GM19023 (cell line): Measurements from ENCODE around the gene ADCY9.
"Not testable (repeated sequence)": the region's sequence is repeated elsewhere in the genome, so short reads cannot be mapped to it uniquely, and the experiment has no call there.

Experiments used
- ATAC-seq: cut with Tn5 transposase; IDR thresholded peaks from one replicate; pipeline ENCODE4 v1.9.1; 2021; ENCODE audit warnings: mild to moderate bottlenecking, moderate library complexity; ENCODE audit not compliant: unreplicated experiment

Gene ADCY9

DNA sequence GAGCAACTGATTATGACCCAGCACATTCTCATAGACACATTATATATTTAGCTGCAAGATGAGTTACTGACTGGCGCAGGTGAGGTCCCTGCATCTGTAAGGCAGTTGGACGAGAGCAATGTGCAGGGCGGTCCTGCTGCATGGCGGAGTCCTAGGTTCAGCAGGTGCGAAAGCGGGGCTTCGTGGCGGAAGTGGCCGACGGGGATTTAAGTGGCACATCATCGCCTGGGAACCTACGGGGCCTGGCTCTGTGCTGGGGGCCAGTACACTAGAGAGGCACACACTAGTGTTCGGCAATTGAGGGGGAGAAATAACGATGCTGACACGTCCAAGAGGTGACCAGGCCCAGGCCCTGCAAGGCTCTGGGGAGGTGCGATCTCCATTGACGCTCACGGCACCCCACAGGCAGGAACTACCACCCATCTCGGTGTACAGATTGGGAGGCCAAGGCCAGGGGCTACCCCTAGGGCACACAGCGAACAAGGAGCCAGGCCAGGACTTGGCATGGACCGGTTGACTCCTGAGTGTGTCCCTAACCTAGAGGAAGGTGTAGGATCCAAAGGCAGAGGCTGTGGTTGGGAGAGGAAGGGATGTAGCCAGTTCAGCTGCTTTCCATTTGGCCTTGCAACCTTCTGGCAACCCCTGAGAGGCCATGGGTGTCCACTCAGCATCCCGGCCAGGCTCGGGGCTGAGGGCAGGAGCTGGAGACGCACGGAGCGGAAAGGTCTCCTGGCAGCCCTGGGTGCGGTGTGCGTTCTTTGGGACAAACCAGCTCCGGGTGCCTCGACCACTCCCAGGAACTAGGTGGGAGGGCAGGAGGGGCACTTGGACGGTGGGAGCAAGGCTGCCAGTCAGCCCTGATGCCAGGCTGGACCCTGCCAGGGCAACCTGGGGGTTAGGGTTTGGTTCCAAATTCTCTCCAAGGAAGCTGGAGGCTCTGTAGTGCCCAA, 131.9 kb downstream of the ADCY9 start:
- no peak for ATAC-seq

DNA sequence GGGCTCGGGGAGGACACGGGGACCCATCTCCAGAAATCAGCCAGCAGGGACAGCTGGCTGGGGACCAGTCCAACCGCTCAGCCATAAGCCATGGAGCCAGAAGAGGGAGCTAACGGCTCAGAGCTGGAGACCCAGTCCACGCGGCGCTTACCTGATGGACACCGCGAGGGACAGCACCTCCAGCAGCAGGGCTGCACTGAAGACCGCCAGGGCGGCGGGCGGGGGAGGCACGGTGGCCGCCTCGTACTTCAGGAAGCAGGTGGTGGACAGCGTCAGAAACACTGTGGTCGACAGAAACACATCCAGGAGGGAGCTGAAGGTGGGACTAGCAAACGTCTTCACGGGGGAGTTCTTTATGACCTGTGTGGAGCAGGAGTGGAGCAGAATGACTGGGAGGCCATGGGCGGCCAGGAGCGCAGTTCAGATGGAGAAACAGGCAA, 133.1 kb downstream of the ADCY9 start:
- no peak for ATAC-seq

GRCh38 chr16:3982216-3982615, 134.0 kb downstream of the ADCY9 start:
- no peak for ATAC-seq

- no peak for ATAC-seq
These were observed 135.8 kb downstream of the ADCY9 start for GRCh38 chr16:3980253-3981111.

DNA sequence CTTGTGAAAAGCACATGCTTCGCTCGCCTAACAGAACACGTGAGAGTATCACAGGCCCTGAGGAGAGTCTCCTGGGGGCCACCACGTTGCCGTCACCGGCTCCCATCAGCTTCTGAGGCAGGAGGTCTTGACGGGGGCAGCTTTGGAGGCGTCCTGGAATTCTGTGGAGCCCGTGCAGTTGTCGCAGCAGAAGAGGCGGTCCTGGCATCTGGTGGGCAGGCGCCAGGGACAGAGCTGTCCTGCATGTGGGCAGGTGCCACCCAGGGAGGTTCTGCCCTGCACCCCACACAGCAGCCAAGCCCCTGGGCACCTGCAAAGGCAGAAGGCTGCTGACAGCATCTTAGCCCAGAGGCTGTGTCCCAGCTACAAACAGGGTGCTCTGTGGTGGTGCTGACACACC, 136.7 kb downstream of the ADCY9 start:
- no peak for ATAC-seq

- ATAC-seq: no peak
These were observed 137.2 kb downstream of the ADCY9 start for GRCh38 chr16:3979070-3979469.

GRCh38 chr16:3977376-3977775, 138.9 kb downstream of the ADCY9 start:
- no peak for ATAC-seq

- ATAC-seq: no peak
These were observed 141.5 kb downstream of the ADCY9 start for GRCh38 chr16:3974751-3975150.

- ATAC-seq: no peak
These were observed 144.5 kb downstream of the ADCY9 start for GRCh38 chr16:3971706-3972105.

DNA sequence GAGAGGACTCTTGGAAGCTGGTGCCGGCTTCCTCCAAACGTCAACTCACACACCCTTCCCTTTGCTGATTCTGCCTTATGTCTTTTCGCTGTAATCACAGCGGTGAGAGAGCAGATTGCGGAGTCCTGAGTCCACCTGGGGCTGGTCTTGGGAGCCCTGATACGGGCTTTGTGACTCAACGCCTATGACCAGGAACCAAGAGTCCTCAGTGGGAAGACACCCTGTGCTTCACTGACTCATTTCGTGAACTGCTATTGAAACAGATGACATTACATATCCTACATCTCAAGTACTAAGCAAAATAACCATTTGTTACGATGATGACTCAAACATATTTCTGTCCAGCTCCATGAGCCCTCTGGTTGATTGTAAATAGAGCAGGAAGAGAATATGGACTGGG, 145.0 kb downstream of the ADCY9 start:
- no peak for ATAC-seq

DNA sequence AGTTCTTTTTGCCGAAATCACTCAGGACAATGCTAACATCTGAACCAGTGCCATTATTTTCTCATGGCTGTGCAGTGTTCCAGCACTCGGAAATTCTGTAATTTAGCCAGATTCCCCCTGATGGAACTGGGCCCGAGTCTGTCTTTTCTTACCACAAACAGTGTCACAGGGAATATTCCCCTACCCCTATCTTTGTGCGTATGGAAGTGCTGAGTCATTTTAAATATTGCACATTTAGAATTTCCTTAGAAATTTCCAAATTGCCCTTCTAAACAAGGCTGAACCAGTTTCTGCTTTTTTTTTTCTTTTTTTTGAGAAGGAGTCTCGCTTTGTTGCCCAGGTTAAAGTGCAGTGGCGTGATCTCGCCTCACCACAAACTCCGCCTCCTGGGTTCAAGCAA, 147.7 kb downstream of the ADCY9 start:
- ATAC-seq: no peak

DNA sequence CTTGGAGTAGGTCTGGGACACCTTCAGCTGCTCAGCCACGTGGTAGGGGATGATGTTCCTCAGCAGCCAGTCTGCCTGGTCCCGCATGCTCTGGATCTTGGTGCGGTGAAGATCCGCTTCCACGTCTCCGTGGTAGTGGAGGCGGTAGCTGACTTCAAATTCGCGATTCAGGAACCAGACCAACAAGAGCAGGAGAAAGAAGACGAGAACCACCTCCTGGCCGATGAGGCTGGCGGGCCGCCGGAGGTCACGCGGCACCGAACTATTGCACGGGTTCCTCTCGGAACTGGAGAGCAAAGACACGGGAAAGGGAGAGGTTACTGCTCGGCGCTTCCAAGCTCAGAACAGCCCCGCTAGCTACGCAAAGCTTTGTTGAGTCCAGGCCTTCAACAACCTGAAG, 149.6 kb downstream of the ADCY9 start:
- no peak for ATAC-seq

GRCh38 chr16:3965781-3966582, 150.3 kb downstream of the ADCY9 start:
- ATAC-seq: no peak

DNA sequence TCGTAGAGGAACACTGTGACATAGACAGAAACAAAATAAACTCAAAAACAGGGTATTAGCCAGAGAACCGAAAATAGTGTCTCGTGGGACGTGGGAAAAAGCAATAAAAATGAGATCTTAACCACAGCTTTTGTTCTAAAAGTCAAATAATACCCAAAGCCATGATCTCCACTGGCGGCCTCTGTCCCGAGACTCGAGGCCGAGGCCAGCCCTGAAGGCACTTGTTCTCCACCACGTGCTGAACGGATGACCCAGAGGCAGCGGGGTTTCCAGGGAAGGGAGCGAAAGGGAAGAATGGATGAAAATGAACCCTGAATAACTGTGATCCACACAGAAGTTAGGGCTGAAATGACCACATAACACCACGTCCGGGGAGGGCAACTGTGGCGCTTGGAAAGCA, 150.9 kb downstream of the ADCY9 start:
- ATAC-seq: no peak

GRCh38 chr16:3964686-3965290, 151.5 kb downstream of the ADCY9 start:
- ATAC-seq: no peak

DNA sequence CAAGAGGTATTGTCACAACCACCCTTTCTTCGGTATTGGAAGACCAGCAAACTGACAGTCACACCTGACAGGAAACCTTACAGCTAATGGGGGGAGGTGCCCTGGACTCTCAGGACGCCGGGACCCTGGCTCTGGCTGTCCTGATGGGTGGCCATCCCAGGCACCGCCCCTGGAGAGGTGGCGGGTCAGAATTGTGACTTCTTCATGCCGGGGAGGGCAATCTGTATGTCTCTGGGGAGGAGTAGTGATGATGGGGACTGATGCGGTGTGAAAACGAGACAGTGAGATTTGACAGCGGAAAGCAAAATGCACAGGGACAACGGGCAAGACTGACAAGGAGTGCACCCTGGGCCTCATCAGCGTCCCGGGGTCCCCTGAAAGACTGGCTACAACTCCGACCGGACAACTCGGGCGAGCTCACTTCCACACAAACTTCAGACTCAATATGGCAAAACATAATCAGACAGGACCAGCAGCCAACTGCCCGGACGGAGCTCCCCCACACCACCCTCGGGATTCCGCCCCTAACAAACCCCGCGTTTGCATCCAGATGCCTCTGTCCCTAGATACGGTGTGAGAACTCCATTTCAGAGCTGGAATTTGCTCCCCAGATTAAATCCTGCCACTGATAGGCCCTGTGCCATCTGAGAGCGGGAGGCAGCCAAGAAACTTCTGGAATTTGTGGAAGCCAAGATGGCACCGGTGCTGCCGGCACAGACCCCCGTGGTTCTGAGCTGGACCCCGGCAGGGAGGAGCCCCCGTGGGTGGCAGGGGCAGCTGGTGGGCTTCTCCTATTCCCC, 152.2 kb downstream of the ADCY9 start:
- ATAC-seq: no peak

- no peak for ATAC-seq
These were observed 153.0 kb downstream of the ADCY9 start for GRCh38 chr16:3963203-3963602.

DNA sequence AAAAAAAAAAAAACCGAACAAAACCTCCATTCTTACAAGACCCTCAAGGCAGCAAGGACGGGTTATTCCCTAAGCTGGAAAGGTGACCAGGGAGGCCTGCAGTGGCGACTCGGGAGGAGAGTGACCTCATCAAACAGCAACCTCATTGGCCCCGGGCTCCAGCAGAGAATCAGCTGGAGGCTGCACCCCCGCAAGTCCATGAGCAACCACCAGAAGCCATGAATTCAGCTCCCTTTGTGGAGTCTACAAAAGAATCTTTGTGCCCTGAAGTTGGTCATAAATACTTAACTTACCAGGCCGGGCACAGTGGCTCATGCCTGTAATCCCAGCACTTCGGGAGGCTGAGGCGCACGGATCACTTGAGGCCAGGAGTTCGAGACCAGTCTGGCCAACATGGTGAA, 154.8 kb downstream of the ADCY9 start:
- ATAC-seq: no peak

DNA sequence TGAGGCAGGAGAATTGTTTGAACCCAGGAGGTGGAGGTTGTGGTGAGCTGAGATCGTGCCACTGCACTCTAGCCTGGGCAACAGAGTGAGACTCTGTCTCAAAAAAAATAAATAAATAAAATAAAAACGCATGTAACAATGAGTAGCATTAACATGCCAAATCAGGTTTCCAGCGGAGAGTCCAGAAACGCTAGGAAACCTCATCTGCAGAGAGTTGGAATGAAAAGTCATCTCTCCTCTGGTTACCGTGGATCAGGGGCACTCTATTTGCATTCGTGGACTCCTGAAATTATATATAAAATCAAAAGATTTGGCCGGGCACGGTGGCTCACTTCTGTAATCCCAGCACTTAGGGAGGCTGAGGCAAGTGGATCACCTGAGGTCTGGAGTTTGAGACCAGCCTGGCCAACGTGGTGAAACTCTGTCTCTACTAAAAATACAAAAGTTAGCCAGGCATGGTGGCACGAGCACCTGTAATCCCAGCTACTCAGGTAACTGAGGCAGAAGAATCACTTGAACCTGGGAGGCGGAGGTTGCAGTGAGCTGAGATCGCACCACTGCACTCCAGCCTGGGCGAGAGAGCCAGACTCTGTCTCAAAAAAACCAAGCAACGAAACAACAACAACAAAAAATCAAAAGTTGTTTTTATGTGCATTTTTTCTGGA, 156.2 kb downstream of the ADCY9 start:
- ATAC-seq: not testable (repeated sequence)
